Endothelial cell of umbilical vein (primary cell): Measurements from ENCODE around the gene ATP1A3. TPM values are rescaled to one million over a fixed set of nuclear protein-coding genes. Genes with fewer than 3 reads are reported as not detected.

Experiments used
- BruUV-seq: library from RNA; stranded (reverse); fragments of 400-500 nt; replicated peaks from 2 replicates; lab custom pipeline; 2021; lab: Mats Ljungman, UMichigan
- CTCF ChIA-PET: fragments of 300-600, 350-600 bp; sonication (Branson Sonifier 250); formaldehyde crosslinking; loops from one replicate; lab custom pipeline; 2021; ENCODE audit warnings: antibody characterized with exemption, inconsistent platforms; lab: Charles Lee
- POLR2A ChIA-PET: fragments of 300-600, 350-600 bp; sonication (Branson Sonifier 250); formaldehyde crosslinking; loops from one replicate; lab custom pipeline; 2021; ENCODE audit warnings: antibody characterized with exemption, inconsistent platforms; lab: Charles Lee
- DNase-seq: peaks from one replicate; pipeline ENCODE4 v3.0.0-alpha.2; 2011; ENCODE audit warnings: low read depth, low spot score
- FAIRE-seq: peaks from 2 replicates; lab custom pipeline; 2011; peaks lifted over from hg19 to GRCh38; lab: Jason Lieb, UNC
- H2AFZ ChIP-seq: 2 replicates; pipeline ENCODE4 v1.6.0; 2012; ENCODE audit warnings: low read depth, low read length, control low read depth, inconsistent platforms
- H3K27ac ChIP-seq: 2 replicates; pipeline ENCODE4 v1.5.1; 2011; ENCODE audit warnings: low read depth, mild to moderate bottlenecking, control low read depth, low read length, moderate library complexity; ENCODE audit not compliant: insufficient read depth
- H3K27me3 ChIP-seq, 2 experiments: 2 replicates each; pipeline versions ENCODE4 v1.6.0 to v1.6.1; 2011; ENCODE audit warnings: low read length in 2 of 2, mixed read lengths in 1 of 2; ENCODE audit not compliant: control insufficient read depth in 2 of 2, insufficient read depth in 2 of 2
- H3K36me3 ChIP-seq, 2 experiments: 2 replicates in 1 of 2; 3 replicates in 1 of 2; pipeline ENCODE4 v1.5.1; 2011; ENCODE audit warnings: low read length in 2 of 2, mild to moderate bottlenecking in 1 of 2, moderate library complexity in 1 of 2; ENCODE audit not compliant: control insufficient read depth in 2 of 2, insufficient read depth in 2 of 2; ENCODE audit errors: extremely low read depth in 1 of 2
- H3K4me1 ChIP-seq: 3 replicates; pipeline ENCODE4 v1.5.1; 2011; ENCODE audit warnings: mild to moderate bottlenecking, low read length; ENCODE audit not compliant: control insufficient read depth, insufficient read depth; ENCODE audit errors: extremely low read depth
- H3K4me2 ChIP-seq: 2 replicates; pipeline ENCODE4 v1.6.1; 2011; ENCODE audit warnings: low read length, control low read depth, mixed read lengths; ENCODE audit not compliant: insufficient read depth
- H3K4me3 ChIP-seq, 3 experiments: fragments of 200-600 bp in 1 of 3; sonication (generic), shearing (Covaris generic) in 1 of 3; replicated peaks in 1 of 3; 2 replicates each; pipeline ENCODE4 v1.5.1; 2011 to 2016; ENCODE audit warnings: control low read depth in 3 of 3, low read length in 3 of 3, mild to moderate bottlenecking in 2 of 3, inconsistent platforms in 1 of 3, low read depth in 1 of 3, moderate library complexity in 1 of 3; ENCODE audit not compliant: insufficient read depth in 1 of 3
- H3K79me2 ChIP-seq: 2 replicates; pipeline ENCODE4 v1.6.0; 2012; ENCODE audit warnings: low read length, inconsistent platforms; ENCODE audit not compliant: control insufficient read depth, insufficient read depth
- H3K9ac ChIP-seq: replicated peaks from 2 replicates; pipeline ENCODE3; 2011; ENCODE audit warnings: low read length, control low read depth; ENCODE audit not compliant: insufficient read depth; ENCODE audit errors: extremely low read depth
- H3K9me1 ChIP-seq: replicated peaks from 3 replicates; pipeline ENCODE4 v1.6.0; 2011; ENCODE audit warnings: mild to moderate bottlenecking, low read length; ENCODE audit not compliant: control insufficient read depth, insufficient read depth; ENCODE audit errors: extremely low read depth
- H3K9me3 ChIP-seq: replicated peaks from 2 replicates; pipeline ENCODE4 v1.5.1; 2012; ENCODE audit warnings: low read length, inconsistent platforms; ENCODE audit not compliant: control insufficient read depth, insufficient read depth
- H4K20me1 ChIP-seq: replicated peaks from 2 replicates; pipeline ENCODE3; 2011; ENCODE audit warnings: mild to moderate bottlenecking, low read length; ENCODE audit not compliant: control insufficient read depth, insufficient read depth; ENCODE audit errors: extremely low read depth
- EZH2 ChIP-seq: IDR thresholded peaks from 2 replicates; pipeline ENCODE4 v1.6.1; 2012; ENCODE audit warnings: borderline replicate concordance, low read depth, mild to moderate bottlenecking, moderate library complexity, low read length, inconsistent platforms; ENCODE audit not compliant: severe bottlenecking
- FOS ChIP-seq: IDR thresholded peaks from 2 replicates; pipeline ENCODE4 v1.6.1; 2011; ENCODE audit warnings: mild to moderate bottlenecking, low read length, moderate library complexity, borderline replicate concordance; ENCODE audit not compliant: insufficient read depth
- GATA2 ChIP-seq: IDR thresholded peaks from 2 replicates; pipeline ENCODE4 v1.7.0; 2011; ENCODE audit warnings: low read depth, mild to moderate bottlenecking, moderate library complexity, mixed read lengths, low read length; ENCODE audit not compliant: insufficient read length, insufficient read depth
- JUN ChIP-seq: IDR thresholded peaks from 2 replicates; pipeline ENCODE4 v1.6.1; 2011; ENCODE audit warnings: borderline replicate concordance, low read depth; ENCODE audit not compliant: insufficient read length, insufficient read depth
- MYC ChIP-seq: IDR thresholded peaks from one replicate; pipeline ENCODE4 v1.6.1; 2011; ENCODE audit warnings: mild to moderate bottlenecking, low read depth, low read length
- POLR2A ChIP-seq: IDR thresholded peaks from 2 replicates; pipeline ENCODE4 v1.6.1; 2012; ENCODE audit warnings: low read depth, mild to moderate bottlenecking, control low read depth, low read length
- POLR2AphosphoS5 ChIP-seq: IDR thresholded peaks from 2 replicates; pipeline ENCODE4 v1.6.1; 2012; ENCODE audit warnings: low read depth, mild to moderate bottlenecking, control low read depth, low read length, moderate library complexity; ENCODE audit not compliant: insufficient read depth
- dilution Hi-C: fragments of 300-500 bp; cut with MboI; formaldehyde crosslinking; loops from one replicate; pipeline ENCODE4 v1.15.0; 2019; ENCODE audit warnings: low sequenced_read_pairs; ENCODE audit not compliant: extremely low pct_ligation_motif_present
- intact Hi-C: fragments of 100-400 bp; cut with micrococcal nuclease; formaldehyde crosslinking; loops from one replicate; pipeline ENCODE4 v1.10.0; 2022
- polyA plus RNA-seq, 4 experiments: library from polyadenylated mRNA; depleted of rRNA in 3 of 4; stranded (reverse) in 3 of 4; unstranded in 1 of 4; fragments of >200 nt; gene quantifications; 2 replicates each; pipeline versions ENCODE4 v1.2.1 to v1.2.3, GENCODE V29; 2011 to 2012; ENCODE audit warnings: missing spikeins in 1 of 4
- total RNA-seq: library from RNA; stranded (reverse); gene quantifications from 2 replicates; pipeline ENCODE4 v1.2.3, GENCODE V29; 2021
- TF ChIP-seq, protein P1 (sequence below), 2 donors: IDR thresholded peaks; 1 replicate in 1 of 2; 2 replicates in 1 of 2; pipeline ENCODE4 v1.5.1; 2011; ENCODE audit warnings: low read length in 2 of 2, mild to moderate bottlenecking in 2 of 2, moderate library complexity in 2 of 2, control low read depth in 1 of 2, inconsistent platforms in 1 of 2, low read depth in 1 of 2; ENCODE audit not compliant: insufficient read depth in 1 of 2; ENCODE audit errors: extremely low read depth in 1 of 2
- TF ChIP-seq, protein P2 (sequence below): IDR thresholded peaks from 2 replicates; pipeline ENCODE4 v1.6.1; 2011; ENCODE audit not compliant: insufficient read depth, insufficient read length

Gene ATP1A3
- total and polyA plus RNA-seq, 2 donors (not counting 3 experiments of a cell fraction or from before 2014, with no cell fraction given), result 0.40 TPM; not detected in 1

DNA sequence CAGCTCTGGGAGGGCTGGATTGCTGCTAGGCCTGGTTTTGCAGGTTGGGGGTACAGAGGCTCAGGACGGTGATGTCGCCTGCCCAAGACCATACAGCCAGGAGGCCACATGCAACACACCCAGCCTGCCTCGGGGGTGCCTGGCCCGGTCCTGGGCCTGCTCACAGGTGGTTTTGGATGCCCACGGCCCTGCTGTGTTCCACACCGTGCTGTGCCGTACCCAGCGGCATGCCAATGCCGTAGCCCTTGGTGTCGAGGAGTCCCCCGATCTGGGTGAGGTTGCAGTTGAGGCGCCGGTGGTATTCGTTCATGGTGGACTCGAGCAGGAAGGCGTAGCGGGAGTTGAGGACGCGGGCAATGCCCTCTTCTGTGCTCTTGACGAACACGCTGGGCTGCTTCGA lies 11.5 kb upstream of the ATP1A3 start:
- DNase-seq, result no peak
- ChIA-PET CTCF (no interaction called here), POLR2A (no interaction called here)
- BruUV-seq, result no TSS peak
- Histone ChIP-seq H3K79me2 (no peaks in the 10 kb centered on the region), H3K4me1 (no peaks in the 10 kb centered on the region), H2AFZ (no peak overlapping the region), H3K4me3 (no peak overlapping the region), H3K36me3 (no peaks in the 10 kb centered on the region), H3K27ac (no peak overlapping the region), H3K9ac (no peak overlapping the region), H4K20me1 (no peaks in the 10 kb centered on the region), H3K4me2 (no peak overlapping the region), H3K27me3 (peaks cover 2 to 3% of the 10 kb centered on the region in 2 experiments), H3K9me1 (no peaks in the 10 kb centered on the region), H3K9me3 (no peaks in the 10 kb centered on the region)
- intact Hi-C loops (no loop called here), dilution Hi-C loops (no loop called here)
- TF ChIP-seq POLR2A, result no peak
- no peak for TF ChIP-seq MYC
- TF ChIP-seq, protein P1, sequence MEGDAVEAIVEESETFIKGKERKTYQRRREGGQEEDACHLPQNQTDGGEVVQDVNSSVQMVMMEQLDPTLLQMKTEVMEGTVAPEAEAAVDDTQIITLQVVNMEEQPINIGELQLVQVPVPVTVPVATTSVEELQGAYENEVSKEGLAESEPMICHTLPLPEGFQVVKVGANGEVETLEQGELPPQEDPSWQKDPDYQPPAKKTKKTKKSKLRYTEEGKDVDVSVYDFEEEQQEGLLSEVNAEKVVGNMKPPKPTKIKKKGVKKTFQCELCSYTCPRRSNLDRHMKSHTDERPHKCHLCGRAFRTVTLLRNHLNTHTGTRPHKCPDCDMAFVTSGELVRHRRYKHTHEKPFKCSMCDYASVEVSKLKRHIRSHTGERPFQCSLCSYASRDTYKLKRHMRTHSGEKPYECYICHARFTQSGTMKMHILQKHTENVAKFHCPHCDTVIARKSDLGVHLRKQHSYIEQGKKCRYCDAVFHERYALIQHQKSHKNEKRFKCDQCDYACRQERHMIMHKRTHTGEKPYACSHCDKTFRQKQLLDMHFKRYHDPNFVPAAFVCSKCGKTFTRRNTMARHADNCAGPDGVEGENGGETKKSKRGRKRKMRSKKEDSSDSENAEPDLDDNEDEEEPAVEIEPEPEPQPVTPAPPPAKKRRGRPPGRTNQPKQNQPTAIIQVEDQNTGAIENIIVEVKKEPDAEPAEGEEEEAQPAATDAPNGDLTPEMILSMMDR (IDR thresholded peaks at IDR 0.05; ENCODE audit: extremely low read depth in 1 of 2, insufficient read depth in 1 of 2, low read depth in 1 of 2, low read length in 2 of 2), result no peak
- TF ChIP-seq, protein P2, sequence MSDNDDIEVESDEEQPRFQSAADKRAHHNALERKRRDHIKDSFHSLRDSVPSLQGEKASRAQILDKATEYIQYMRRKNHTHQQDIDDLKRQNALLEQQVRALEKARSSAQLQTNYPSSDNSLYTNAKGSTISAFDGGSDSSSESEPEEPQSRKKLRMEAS, result no peak
- no peak for TF ChIP-seq EZH2
- TF ChIP-seq GATA2, result no peak
- no peak for TF ChIP-seq JUN
- no peak for TF ChIP-seq POLR2AphosphoS5
- no peak for TF ChIP-seq FOS
- no peak for FAIRE-seq
